Neural progenitor cell (in vitro differentiated cells): ENCODE data around the gene IQCH.

Experiments used
- EZH2 ChIP-seq: fragments of 200-600 bp; sonication (generic); IDR thresholded peaks from 2 replicates; pipeline ENCODE4 v1.6.1; 2017; ENCODE audit warnings: antibody characterized with exemption, mild to moderate bottlenecking, moderate library complexity
- EZH2phosphoT487 ChIP-seq: fragments of 200-600 bp; sonication (generic); IDR thresholded peaks from 2 replicates; pipeline ENCODE4 v1.6.1; 2017; ENCODE audit warnings: antibody characterized with exemption
- TF ChIP-seq, protein P1 (sequence below): fragments of 200-600 bp; sonication (generic); IDR thresholded peaks from 2 replicates; pipeline ENCODE4 v1.5.1; 2017; ENCODE audit warnings: antibody characterized with exemption, mild to moderate bottlenecking

DNA sequence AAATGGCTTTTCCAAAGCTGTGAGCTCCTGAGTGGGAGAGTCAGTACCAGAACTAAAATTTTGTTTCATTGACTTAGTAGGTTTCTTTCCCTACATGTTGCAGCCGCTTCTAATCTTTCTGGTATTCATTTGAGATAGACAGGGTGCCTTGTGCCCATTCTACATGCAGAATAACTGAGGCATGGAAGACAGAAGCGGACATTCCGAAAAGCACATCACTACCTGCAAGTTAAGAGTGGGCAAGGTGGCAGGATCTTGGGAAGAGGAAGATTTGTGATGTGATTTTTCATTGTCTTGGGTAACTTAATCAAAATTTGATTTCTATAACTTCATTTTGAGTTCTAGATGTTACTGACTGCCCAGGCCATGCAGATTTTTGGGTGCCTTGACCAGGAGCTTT is 289.9 kb downstream of the IQCH start:
- TF ChIP-seq, protein P1, sequence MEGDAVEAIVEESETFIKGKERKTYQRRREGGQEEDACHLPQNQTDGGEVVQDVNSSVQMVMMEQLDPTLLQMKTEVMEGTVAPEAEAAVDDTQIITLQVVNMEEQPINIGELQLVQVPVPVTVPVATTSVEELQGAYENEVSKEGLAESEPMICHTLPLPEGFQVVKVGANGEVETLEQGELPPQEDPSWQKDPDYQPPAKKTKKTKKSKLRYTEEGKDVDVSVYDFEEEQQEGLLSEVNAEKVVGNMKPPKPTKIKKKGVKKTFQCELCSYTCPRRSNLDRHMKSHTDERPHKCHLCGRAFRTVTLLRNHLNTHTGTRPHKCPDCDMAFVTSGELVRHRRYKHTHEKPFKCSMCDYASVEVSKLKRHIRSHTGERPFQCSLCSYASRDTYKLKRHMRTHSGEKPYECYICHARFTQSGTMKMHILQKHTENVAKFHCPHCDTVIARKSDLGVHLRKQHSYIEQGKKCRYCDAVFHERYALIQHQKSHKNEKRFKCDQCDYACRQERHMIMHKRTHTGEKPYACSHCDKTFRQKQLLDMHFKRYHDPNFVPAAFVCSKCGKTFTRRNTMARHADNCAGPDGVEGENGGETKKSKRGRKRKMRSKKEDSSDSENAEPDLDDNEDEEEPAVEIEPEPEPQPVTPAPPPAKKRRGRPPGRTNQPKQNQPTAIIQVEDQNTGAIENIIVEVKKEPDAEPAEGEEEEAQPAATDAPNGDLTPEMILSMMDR, result no peak
- TF ChIP-seq EZH2phosphoT487 (no peak), EZH2 (no peak)
